ENCODE data around the gene SMPD2. TPM values are rescaled to one million over a fixed set of nuclear protein-coding genes. Genes with fewer than 3 reads are reported as not detected.
"Not testable (repeated sequence)": the region's sequence is repeated elsewhere in the genome, so short reads cannot be mapped to it uniquely, and the experiment has no call there.

Gene SMPD2
- total and polyA plus RNA-seq, 9 of the 15 experiments (the other 6 are each of a cell fraction or from before 2014, with no cell fraction given), result 0.13 to 21.8 (median 18.3) TPM

DNA sequence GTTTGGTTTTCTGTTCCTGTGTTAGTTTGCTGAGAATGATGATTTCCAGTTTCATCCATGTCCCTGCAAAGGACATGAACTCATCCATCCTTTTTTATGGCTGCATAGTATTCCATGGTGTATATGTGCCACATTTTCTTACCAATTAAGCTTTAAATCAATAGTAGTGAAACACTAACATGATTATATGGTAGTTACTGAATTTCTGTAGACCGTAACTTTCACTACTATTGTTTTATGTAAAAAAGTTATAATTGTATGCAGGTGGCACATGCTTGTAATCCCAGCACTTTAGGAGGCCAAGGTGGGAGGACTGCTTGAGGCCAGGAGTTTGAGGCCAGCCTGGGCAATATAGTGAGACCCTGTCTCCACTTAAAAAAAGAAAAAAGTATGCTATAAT lies 20.7 kb downstream of the SMPD2 start:
- H3K9me3 ChIP-seq (replicated peaks; ENCODE audit: control insufficient read depth, insufficient read depth, low read depth, low read length); H4K20me1 ChIP-seq (replicated peaks; ENCODE audit: control insufficient read depth, insufficient read depth, low read length); DNase-seq (ENCODE audit: extremely low read depth in 1 of 4, low spot score in 3 of 4); H3K9me1 ChIP-seq (ENCODE audit: control insufficient read depth, insufficient read depth, low read length); H2AFZ ChIP-seq (ENCODE audit: low read depth, low read length); H3K27me3 ChIP-seq (ENCODE audit: control insufficient read depth in 2 of 2, insufficient read depth in 2 of 2, low read length in 2 of 2); intact Hi-C loops (cut with micrococcal nuclease); H3K9ac ChIP-seq (ENCODE audit: insufficient read depth in 1 of 2, low read depth in 2 of 2, low read length in 2 of 2); FAIRE-seq; in situ Hi-C loops (cut with MboI); H3K4me3 ChIP-seq; BruUV-seq (replicated peaks); H3K4me1 ChIP-seq (replicated peaks in 1 of 2; ENCODE audit: control insufficient read depth in 2 of 2, insufficient read depth in 2 of 2, low read length in 2 of 2); H3K79me2 ChIP-seq (ENCODE audit: control insufficient read depth, insufficient read depth, low read length); CTCF ChIA-PET (ENCODE audit: low intra/inter-chr PET ratio); ATAC-seq; H3K4me2 ChIP-seq (ENCODE audit: insufficient read depth, low read length); H3K27ac ChIP-seq (ENCODE audit: extremely low read depth, low read depth, low read length): not testable (repeated sequence)
- POLR2A ChIA-PET, result interaction anchor here (0.6 kb wide), 1 partner anchor 1450 kb away, joined by 3 read pairs; no protein-coding TSS in a partner anchor
- 100% methylated on average over 1 of the region's 1 CpG for WGBS (ENCODE audit: insufficient coverage, low coverage, missing lambda C conversion rate)
- peak; percentile 81 for TF ChIP-seq RBM25 (IDR thresholded peaks at IDR 0.05; ENCODE audit: low read depth, low read length, severe bottlenecking)
- peak; percentile 42 to 69; a peak in 3 of 4 replicates for TF ChIP-seq KDM1A (IDR thresholded peaks at IDR 0.05)
- TF ChIP-seq, protein P1, sequence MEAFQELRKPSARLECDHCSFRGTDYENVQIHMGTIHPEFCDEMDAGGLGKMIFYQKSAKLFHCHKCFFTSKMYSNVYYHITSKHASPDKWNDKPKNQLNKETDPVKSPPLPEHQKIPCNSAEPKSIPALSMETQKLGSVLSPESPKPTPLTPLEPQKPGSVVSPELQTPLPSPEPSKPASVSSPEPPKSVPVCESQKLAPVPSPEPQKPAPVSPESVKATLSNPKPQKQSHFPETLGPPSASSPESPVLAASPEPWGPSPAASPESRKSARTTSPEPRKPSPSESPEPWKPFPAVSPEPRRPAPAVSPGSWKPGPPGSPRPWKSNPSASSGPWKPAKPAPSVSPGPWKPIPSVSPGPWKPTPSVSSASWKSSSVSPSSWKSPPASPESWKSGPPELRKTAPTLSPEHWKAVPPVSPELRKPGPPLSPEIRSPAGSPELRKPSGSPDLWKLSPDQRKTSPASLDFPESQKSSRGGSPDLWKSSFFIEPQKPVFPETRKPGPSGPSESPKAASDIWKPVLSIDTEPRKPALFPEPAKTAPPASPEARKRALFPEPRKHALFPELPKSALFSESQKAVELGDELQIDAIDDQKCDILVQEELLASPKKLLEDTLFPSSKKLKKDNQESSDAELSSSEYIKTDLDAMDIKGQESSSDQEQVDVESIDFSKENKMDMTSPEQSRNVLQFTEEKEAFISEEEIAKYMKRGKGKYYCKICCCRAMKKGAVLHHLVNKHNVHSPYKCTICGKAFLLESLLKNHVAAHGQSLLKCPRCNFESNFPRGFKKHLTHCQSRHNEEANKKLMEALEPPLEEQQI (IDR thresholded peaks at IDR 0.05), result 0 out of 2 replicates have a peak, but pooled peaks have one; percentile 47
- TF ChIP-seq ZNF121 (CRISPR knock-in tag; conservative IDR thresholded peaks at IDR 0.05), result peak; percentile 96
- peak; percentile 84 for TF ChIP-seq SMARCA5 (IDR thresholded peaks at IDR 0.05)
- peak; percentile 57 for TF ChIP-seq ADNP (tag; IDR thresholded peaks at IDR 0.05)
- TF ChIP-seq BCOR (IDR thresholded peaks at IDR 0.05), result peak; percentile 88
- TF ChIP-seq HDAC2 (IDR thresholded peaks at IDR 0.05), result peak; percentile 49; the same call in 1 of the 2 replicates
- peak; percentile 99 for TF ChIP-seq ZNF146 (CRISPR knock-in tag; IDR thresholded peaks at IDR 0.05; ENCODE audit: unreplicated experiment)
- H3K36me3 ChIP-seq (ENCODE audit: control insufficient read depth, insufficient read depth, low read length), result peaks cover 47% of the 10 kb centered on the region
